Fibroblast of peridontal ligament (primary cell): ENCODE results near the gene KIAA0232.
"Not testable (repeated sequence)": the region's sequence is repeated elsewhere in the genome, so short reads cannot be mapped to it uniquely, and the experiment has no call there.

Source experiments
- DNase-seq: peaks from one replicate; pipeline ENCODE4 v3.0.0-alpha.2; 2010; ENCODE audit errors: extremely low read depth

Gene KIAA0232

GRCh38 chr4:6812766-6813165, 30.2 kb downstream of the KIAA0232 start:
- no peak for DNase-seq

DNA sequence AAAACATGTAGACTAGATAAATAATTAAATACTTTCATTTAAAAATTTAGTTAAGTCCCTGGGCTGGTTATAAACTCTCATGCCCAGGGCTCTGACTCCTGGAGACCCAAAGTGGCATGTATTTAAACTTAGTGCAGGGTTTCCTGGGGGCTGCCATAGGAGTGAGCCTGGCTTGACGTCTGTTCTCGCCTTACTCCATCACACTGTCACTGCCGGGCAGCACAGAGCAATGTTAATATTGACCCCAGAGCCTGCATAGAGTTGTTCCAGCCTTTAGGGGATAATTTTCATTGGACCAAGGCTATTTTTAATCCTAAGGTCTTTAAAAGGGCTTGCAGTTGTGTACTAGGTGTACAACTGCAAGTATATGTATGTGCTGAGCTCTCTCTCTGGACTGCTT, 31.2 kb downstream of the KIAA0232 start:
- DNase-seq, result no peak

- no peak for DNase-seq
Observed at GRCh38 chr4:6815029-6815836, 32.7 kb downstream of the KIAA0232 start.

- no peak for DNase-seq
Observed at GRCh38 chr4:6819295-6819694, 36.8 kb downstream of the KIAA0232 start.

- no peak for DNase-seq
Observed at GRCh38 chr4:6820695-6821094, 38.2 kb downstream of the KIAA0232 start.

- peak; percentile 16 for DNase-seq
Observed at GRCh38 chr4:6824071-6824470, 41.5 kb downstream of the KIAA0232 start.

- no peak for DNase-seq
Observed at GRCh38 chr4:6824772-6825402, 42.4 kb downstream of the KIAA0232 start.

DNA sequence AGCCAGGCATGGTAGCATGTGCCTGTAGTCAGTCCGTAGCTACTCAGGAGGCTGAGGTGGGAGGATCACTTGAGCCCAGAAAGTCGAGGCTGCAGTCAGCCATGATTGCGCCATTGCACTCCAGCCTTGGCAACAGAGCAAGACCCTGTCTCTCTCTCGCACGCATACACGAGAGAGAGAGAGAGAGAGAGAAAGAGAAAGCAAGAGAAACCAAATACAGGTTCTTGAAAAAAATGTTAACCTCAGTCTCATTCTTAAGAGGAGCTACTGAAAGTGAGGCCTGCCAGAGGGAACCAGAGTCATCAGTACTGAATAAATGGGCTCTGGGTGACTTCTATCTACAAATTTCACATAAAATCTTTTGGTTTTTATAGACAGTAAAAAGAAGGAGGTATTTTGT, 42.9 kb downstream of the KIAA0232 start:
- no peak for DNase-seq

GRCh38 chr4:6826781-6827508, 44.4 kb downstream of the KIAA0232 start:
- DNase-seq, result no peak

GRCh38 chr4:6829086-6829485, 46.6 kb downstream of the KIAA0232 start:
- no peak for DNase-seq

GRCh38 chr4:6834867-6835266, 52.3 kb downstream of the KIAA0232 start:
- peak; percentile 8 for DNase-seq

GRCh38 chr4:6835616-6836015, 53.1 kb downstream of the KIAA0232 start:
- not testable (repeated sequence) for DNase-seq

- DNase-seq, result not testable (repeated sequence)
Observed at GRCh38 chr4:6837106-6837505, 54.6 kb downstream of the KIAA0232 start.

GRCh38 chr4:6839579-6839978, 57.1 kb downstream of the KIAA0232 start:
- no peak for DNase-seq

GRCh38 chr4:6840062-6840976, 57.8 kb downstream of the KIAA0232 start:
- DNase-seq, result peak; percentile 64

DNA sequence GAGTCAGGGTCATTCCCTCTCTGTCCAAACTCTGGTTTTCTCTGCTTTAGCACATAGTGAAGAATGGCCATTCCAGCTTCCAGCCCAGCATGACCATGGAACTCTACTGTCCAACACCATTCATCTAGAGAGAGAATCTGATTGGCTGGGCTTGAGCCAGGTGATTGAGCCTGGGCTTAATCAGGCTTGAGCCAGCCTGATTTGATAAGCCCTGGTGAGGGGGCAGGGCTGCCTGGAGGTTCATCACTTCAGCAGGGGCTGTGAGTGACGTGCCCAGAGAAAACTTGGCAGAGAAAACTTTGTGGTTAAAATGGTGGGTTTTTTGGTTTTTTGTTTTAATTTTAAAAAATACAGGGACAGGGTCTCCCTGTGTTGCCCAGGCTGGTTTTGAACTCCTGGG, 62.5 kb downstream of the KIAA0232 start:
- DNase-seq, result no peak

GRCh38 chr4:6845574-6845973, 63.0 kb downstream of the KIAA0232 start:
- no peak for DNase-seq

GRCh38 chr4:6847178-6847577, 64.7 kb downstream of the KIAA0232 start:
- DNase-seq, result no peak

DNA sequence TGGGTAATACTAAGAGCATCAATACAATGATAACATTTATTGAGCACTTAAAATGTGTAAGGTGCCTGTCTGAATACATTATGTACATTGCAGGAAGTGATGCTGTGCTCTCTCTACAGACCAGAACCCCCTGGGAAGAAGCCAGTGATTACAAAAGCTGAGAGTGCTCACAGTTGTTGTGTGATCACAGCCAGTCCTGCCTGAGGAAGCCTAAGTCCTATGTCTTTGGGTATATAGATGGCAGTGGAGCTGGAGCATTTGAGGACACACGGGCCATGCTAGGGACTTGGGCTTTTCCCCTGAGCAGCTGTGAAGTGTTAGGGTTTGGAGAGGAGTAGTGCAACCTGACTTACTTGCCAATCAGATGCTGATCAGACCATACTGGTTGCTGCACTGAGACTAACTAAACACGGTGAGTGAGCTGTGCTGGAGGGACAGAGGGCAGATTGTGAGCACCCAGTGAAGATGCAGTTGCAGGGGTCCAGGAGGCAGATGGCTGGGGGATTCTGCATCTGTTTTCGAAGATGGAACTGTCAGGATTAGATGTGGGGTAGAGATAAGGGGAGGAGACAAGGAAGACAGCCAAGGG, 66.3 kb downstream of the KIAA0232 start:
- no peak for DNase-seq

DNA sequence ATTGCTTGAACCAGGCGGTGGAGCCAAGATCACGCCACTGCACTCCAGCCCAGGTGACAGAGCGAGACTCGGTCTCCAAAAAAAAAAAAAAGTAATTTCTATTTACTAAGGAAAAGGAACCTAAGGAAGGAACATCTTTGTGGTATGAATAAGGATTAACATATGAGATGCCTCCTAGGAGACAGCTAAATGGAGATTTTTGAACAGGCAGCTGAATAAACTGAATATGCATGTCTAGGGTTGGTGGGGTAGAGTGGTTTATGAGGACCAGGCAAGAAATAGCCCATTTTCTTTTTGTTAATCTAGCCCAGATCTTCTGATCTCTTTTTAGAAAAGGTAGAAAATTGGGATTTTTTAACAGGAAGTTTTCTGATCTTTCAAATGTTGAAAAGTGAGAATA, 67.2 kb downstream of the KIAA0232 start:
- DNase-seq, result no peak

DNA sequence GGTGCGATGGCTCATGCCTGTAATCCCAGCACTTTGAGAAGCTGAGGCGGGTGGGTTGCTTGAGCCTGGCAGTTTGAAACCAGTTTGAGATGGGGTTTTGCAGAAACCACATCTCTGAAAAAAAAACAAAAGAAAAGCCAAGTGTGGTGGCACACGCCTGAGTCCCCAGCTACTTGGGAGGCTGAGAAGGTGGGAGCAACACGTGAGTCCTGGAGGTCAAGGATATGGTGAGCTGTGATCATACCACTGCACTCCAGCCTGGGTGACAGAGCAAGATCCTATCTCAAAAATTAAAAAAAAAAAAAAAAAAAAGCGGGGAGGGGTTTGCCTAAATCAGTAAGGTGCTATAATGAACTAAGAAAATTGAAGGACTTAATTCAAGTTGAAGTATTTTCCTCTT, 68.9 kb downstream of the KIAA0232 start:
- DNase-seq, result no peak
